ENCODE measurements around the gene TNIK.
"Not testable (repeated sequence)": the region's sequence is repeated elsewhere in the genome, so short reads cannot be mapped to it uniquely, and the experiment has no call there.

The TNIK gene

DNA sequence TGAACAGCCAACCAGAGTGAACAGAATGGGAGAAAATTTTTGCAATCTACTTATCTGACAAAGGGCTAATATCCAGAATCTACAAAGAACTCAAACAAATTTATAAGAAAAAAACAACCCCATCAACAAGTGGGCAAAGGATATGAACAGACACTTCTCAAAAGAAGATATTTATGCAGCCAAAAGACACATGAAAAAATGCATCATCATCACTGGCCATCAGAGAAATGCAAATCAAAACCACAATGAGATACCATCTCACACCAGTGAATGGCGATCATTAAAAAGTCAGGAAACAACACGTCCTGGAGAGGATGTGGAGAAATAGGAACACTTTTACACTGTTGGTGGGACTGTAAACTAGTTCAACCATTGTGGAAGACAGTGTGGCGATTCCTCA, 341.2 kb downstream of the TNIK start:
- H3K27me3 ChIP-seq (ENCODE audit: control insufficient read depth, insufficient read depth, low read length); H3K4me1 ChIP-seq (ENCODE audit: control insufficient read depth, insufficient read depth, low read length); H3K9ac ChIP-seq (ENCODE audit: low read length); H3K4me3 ChIP-seq (ENCODE audit: low read length); H3K9me3 ChIP-seq (ENCODE audit: control insufficient read depth, low read length); H3K36me3 ChIP-seq (ENCODE audit: control insufficient read depth, insufficient read depth, low read length): not testable (repeated sequence)

DNA sequence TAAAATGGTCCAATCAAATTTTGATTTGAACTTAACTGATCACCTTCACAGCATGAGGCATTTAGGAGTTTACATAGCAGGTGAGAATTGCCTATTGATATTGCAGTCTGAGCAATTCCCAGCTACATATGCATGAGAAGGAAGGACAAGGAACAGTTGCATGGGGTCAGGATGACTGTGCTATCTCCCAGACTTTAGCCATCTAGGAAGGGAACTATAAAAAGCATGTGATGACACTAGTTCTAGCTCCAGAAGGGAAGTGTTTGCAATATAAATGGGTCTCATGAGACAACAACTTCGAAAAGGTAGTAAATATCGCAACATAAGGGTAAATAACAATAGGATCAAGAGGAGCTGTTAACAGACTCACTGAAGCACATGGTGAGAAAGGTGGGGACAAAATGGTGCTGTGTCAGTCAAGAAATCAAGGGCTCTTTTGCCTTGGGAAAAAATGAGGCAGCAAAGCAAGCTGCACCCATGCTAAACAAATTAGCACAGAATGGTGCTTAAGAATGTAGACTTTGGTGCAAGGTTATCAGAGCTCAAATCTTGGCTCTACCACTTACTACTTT, 343.3 kb downstream of the TNIK start:
- Histone ChIP-seq H3K4me3 (ENCODE audit: low read length) (no peak overlapping the region), H3K9ac (ENCODE audit: low read length) (no peak overlapping the region), H3K27me3 (ENCODE audit: control insufficient read depth, insufficient read depth, low read length) (no peaks in the 10 kb centered on the region), H3K4me1 (ENCODE audit: control insufficient read depth, insufficient read depth, low read length) (no peaks in the 10 kb centered on the region), H3K9me3 (ENCODE audit: control insufficient read depth, low read length) (no peaks in the 10 kb centered on the region), H3K36me3 (ENCODE audit: control insufficient read depth, insufficient read depth, low read length) (no peaks in the 10 kb centered on the region)

DNA sequence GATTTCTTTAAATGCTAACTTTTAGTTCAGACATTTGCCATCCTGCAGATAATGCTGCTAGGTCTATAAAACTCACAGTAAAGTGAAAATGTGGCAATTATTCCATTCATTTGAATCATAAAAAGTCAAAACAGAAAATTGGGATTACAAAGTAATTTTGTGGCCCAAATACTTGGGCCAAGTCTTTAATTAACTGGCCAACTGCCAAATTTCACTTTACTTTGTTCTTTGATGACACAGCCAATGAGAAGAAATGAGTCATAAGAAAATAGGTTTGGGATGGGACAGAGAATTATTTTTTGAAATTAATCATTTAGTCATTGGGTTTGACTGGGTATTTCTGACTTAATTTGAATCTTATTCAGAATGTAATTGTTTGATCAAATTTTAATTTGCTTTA, 343.8 kb downstream of the TNIK start:
- H3K36me3 ChIP-seq (ENCODE audit: control insufficient read depth, insufficient read depth, low read length), result no peaks in the 10 kb centered on the region
- no peak overlapping the region for H3K9ac ChIP-seq (ENCODE audit: low read length)
- no peaks in the 10 kb centered on the region for H3K9me3 ChIP-seq (ENCODE audit: control insufficient read depth, low read length)
- no peak overlapping the region for H3K4me3 ChIP-seq (ENCODE audit: low read length)
- H3K4me1 ChIP-seq (ENCODE audit: control insufficient read depth, insufficient read depth, low read length), result no peaks in the 10 kb centered on the region
- no peaks in the 10 kb centered on the region for H3K27me3 ChIP-seq (ENCODE audit: control insufficient read depth, insufficient read depth, low read length)

DNA sequence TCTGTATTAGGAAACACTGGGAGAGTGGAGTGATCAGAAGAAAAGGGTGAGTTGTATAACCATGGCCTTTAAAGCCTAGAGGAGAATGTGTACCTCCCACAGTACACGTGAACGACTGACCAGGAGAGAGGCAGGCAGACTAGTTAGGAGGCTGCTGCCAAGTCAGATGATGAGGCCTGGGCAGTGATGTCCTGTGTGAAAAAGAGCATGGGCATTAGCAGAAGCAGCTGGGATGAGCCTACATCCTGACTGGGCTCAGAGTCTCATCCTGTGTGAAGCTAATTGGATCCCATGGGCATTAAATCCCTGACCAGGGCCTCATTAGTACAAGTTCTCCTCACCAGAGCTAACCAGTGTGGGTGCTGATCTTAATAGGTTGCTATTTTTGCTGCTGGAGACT, 344.5 kb downstream of the TNIK start:
- Histone ChIP-seq H3K9ac (ENCODE audit: low read length) (no peak overlapping the region), H3K9me3 (ENCODE audit: control insufficient read depth, low read length) (no peaks in the 10 kb centered on the region), H3K4me1 (ENCODE audit: control insufficient read depth, insufficient read depth, low read length) (no peaks in the 10 kb centered on the region), H3K36me3 (ENCODE audit: control insufficient read depth, insufficient read depth, low read length) (no peaks in the 10 kb centered on the region), H3K4me3 (ENCODE audit: low read length) (no peak overlapping the region), H3K27me3 (ENCODE audit: control insufficient read depth, insufficient read depth, low read length) (no peaks in the 10 kb centered on the region)

DNA sequence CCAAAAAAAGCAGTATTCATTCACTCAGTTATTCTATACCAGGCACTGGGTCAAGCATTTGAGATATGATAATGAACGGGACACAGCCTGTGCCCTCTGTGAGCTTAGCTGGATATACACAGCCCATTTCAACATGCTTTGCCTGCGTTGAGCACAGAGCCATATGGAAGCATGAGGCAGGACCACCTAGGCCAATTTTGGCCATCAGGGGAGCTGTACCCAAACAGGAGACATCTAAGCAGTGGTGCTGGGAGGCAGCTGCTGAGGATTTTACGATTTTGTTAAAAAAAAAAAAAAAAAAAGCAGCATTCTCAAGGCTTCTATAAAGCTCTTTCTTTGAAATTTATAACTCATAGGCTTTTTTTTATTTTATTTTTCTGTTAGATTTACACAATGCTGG, 346.5 kb downstream of the TNIK start:
- Histone ChIP-seq H3K4me1 (ENCODE audit: control insufficient read depth, insufficient read depth, low read length) (no peaks in the 10 kb centered on the region), H3K36me3 (ENCODE audit: control insufficient read depth, insufficient read depth, low read length) (no peaks in the 10 kb centered on the region), H3K9ac (ENCODE audit: low read length) (no peak overlapping the region), H3K27me3 (ENCODE audit: control insufficient read depth, insufficient read depth, low read length) (no peaks in the 10 kb centered on the region), H3K9me3 (ENCODE audit: control insufficient read depth, low read length) (no peaks in the 10 kb centered on the region), H3K4me3 (ENCODE audit: low read length) (no peak overlapping the region)

DNA sequence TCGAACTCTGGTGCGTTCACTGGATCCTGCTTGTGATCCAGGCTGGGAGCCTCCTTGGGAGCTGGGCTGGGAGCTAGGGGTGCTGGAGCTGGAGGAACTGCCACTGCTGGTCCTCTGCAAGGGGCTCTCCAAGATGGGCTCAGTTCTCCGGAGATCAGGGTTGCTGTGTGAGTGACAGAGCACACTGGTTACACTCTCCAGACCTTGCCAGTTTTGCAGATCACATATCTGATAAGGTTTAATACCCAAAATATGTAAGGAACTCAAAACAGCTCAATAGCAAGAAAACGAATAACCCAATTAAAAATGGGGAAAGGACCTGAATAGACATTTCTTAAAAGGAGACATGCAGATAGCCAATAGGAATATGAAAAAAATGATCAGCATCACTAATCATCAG, 349.5 kb downstream of the TNIK start:
- Histone ChIP-seq H3K36me3 (ENCODE audit: control insufficient read depth, insufficient read depth, low read length) (no peaks in the 10 kb centered on the region), H3K9ac (ENCODE audit: low read length) (no peak overlapping the region), H3K9me3 (ENCODE audit: control insufficient read depth, low read length) (no peaks in the 10 kb centered on the region), H3K27me3 (ENCODE audit: control insufficient read depth, insufficient read depth, low read length) (no peaks in the 10 kb centered on the region), H3K4me1 (ENCODE audit: control insufficient read depth, insufficient read depth, low read length) (no peaks in the 10 kb centered on the region), H3K4me3 (ENCODE audit: low read length) (no peak overlapping the region)

DNA sequence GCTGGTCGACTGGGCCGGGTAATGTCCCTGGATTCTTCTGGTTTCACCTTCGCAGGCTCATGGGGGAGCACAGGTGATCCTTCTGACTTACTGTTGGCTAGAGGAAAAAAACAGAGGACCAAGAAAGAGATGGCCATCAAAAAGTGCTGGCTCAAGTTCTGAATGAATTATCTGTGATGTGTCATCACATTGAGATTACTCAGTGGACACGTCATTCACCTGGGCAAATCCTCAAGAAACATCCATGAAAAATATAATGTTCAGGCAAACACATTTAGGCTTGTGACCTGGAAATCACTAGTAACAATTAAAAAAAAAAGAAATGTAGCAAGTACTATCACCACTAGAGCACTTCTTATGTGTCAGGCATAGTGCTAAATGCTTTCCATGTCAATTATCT, 352.1 kb downstream of the TNIK start:
- no peaks in the 10 kb centered on the region for H3K27me3 ChIP-seq (ENCODE audit: control insufficient read depth, insufficient read depth, low read length)
- no peaks in the 10 kb centered on the region for H3K36me3 ChIP-seq (ENCODE audit: control insufficient read depth, insufficient read depth, low read length)
- H3K9me3 ChIP-seq (ENCODE audit: control insufficient read depth, low read length), result no peaks in the 10 kb centered on the region
- no peaks in the 10 kb centered on the region for H3K4me1 ChIP-seq (ENCODE audit: control insufficient read depth, insufficient read depth, low read length)
- no peak overlapping the region for H3K4me3 ChIP-seq (ENCODE audit: low read length)
- no peak overlapping the region for H3K9ac ChIP-seq (ENCODE audit: low read length)

DNA sequence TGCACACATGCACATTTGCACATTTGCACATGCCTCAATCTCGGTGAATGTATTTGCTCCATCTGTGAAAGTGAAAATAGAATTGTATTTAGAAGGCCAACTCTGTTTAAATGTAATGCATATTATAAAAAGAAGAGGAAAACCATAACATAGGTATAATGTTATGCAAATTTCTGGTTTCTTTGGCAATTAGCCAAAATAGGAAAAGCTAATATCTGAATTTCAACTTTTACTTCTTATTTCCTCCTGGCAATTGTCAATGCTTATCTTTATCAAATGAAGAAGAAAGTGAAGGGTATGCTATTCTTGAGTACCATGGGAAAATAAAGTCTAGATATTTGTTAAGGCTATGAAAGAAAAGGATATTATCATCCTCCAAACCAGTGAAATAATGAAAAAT, 357.0 kb downstream of the TNIK start:
- Histone ChIP-seq H3K27me3 (ENCODE audit: control insufficient read depth, insufficient read depth, low read length) (no peaks in the 10 kb centered on the region), H3K9ac (ENCODE audit: low read length) (no peak overlapping the region), H3K4me1 (ENCODE audit: control insufficient read depth, insufficient read depth, low read length) (no peaks in the 10 kb centered on the region), H3K36me3 (ENCODE audit: control insufficient read depth, insufficient read depth, low read length) (no peaks in the 10 kb centered on the region), H3K9me3 (ENCODE audit: control insufficient read depth, low read length) (no peaks in the 10 kb centered on the region), H3K4me3 (ENCODE audit: low read length) (no peak overlapping the region)

DNA sequence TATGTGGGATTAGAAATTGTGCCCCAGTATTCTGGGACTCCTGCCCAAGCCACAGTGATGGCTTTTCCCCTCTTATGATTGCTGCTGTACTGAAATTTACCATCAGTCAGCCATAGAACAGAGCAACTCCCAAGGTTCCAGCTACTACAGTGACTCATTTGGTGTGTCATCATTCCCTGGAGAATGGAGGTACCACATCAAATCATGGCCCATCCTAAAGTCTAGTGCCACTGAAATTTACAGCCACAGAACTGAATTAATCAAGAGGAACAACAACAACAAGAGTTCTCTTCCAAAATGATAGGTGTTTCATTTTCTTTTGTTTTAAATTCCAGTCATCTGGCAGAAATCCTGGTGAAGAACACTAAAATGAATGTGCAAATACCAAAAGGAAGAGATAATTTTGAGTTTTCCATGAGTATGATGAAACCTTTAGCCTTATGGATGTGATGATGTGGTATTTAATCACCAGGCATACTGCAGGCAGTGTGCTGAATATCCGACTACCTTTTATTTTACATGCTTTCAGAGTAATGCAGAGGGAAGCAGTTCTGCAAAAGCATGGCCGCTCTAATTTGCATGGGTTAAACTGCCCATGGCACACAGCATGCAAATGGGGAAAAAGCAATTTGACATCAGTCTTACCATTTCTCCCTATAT, 358.1 kb downstream of the TNIK start:
- H3K9ac ChIP-seq (ENCODE audit: low read length), result no peak overlapping the region
- no peak overlapping the region for H3K4me3 ChIP-seq (ENCODE audit: low read length)
- H3K27me3 ChIP-seq (ENCODE audit: control insufficient read depth, insufficient read depth, low read length), result no peaks in the 10 kb centered on the region
- H3K9me3 ChIP-seq (ENCODE audit: control insufficient read depth, low read length), result no peaks in the 10 kb centered on the region
- no peaks in the 10 kb centered on the region for H3K36me3 ChIP-seq (ENCODE audit: control insufficient read depth, insufficient read depth, low read length)
- H3K4me1 ChIP-seq (ENCODE audit: control insufficient read depth, insufficient read depth, low read length), result no peaks in the 10 kb centered on the region

DNA sequence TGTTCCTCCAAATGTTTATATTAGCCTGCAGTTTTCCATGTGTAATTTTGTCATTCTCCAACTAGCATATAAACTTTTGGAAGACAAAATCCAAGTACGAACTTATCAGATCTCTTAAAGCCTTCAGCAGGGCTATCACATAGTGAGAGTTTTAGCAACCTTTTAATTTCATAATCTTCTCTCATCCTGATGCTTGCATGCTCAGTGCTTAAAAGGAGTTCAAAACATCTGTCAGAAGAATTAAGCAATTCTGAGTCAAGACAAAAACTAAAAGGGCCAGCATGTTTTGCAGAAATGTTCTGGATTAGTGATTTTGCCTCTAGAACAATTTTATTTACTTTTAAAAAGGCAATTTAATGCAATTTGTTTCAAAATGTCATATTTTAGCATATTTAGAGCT, 360.3 kb downstream of the TNIK start:
- Histone ChIP-seq H3K27me3 (ENCODE audit: control insufficient read depth, insufficient read depth, low read length) (no peaks in the 10 kb centered on the region), H3K36me3 (ENCODE audit: control insufficient read depth, insufficient read depth, low read length) (no peaks in the 10 kb centered on the region), H3K4me3 (ENCODE audit: low read length) (no peak overlapping the region), H3K9me3 (ENCODE audit: control insufficient read depth, low read length) (no peaks in the 10 kb centered on the region), H3K4me1 (ENCODE audit: control insufficient read depth, insufficient read depth, low read length) (no peaks in the 10 kb centered on the region), H3K9ac (ENCODE audit: low read length) (no peak overlapping the region)

DNA sequence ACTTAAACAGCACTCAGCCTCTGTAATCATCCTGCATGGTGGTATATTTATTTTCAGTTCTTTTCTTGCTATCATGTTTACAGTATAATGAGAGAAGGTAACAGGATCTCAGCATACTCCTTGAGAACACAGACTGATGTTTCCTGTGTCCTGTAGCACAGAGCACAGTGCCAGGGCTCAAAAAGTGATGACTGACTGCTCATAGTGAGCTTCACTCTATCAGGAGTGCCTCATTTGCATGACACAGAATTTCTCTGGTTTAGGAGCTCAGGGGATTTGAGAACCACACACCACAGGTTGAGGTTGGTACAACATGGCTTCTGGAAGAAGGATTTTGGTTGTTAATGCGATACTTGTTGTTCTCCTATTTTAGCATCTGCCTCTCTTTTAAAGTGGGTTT, 365.1 kb downstream of the TNIK start:
- H3K4me3 ChIP-seq (ENCODE audit: low read length), result no peak overlapping the region
- no peaks in the 10 kb centered on the region for H3K36me3 ChIP-seq (ENCODE audit: control insufficient read depth, insufficient read depth, low read length)
- H3K9ac ChIP-seq (ENCODE audit: low read length), result no peak overlapping the region
- no peaks in the 10 kb centered on the region for H3K27me3 ChIP-seq (ENCODE audit: control insufficient read depth, insufficient read depth, low read length)
- H3K4me1 ChIP-seq (ENCODE audit: control insufficient read depth, insufficient read depth, low read length), result no peaks in the 10 kb centered on the region
- no peaks in the 10 kb centered on the region for H3K9me3 ChIP-seq (ENCODE audit: control insufficient read depth, low read length)

DNA sequence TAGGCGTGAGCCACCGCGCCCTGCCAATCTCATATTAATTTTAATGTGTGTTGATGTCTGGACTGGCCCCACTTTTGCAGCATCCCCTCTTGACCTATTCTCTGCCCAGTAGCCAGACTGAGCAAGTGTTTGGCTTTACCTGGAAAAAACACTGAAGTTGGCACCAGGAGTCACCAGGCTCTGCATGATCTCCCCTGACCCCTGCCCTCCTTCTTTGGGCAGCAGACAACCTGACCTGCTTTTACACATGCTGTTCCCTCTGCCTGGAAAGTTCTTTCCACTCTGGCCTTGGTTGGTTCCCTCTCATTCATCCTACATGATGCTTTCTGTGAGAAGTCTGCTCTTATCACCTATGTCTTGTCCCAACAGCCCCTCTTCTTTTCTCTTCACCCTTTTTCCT, 365.8 kb downstream of the TNIK start:
- Histone ChIP-seq H3K36me3 (ENCODE audit: control insufficient read depth, insufficient read depth, low read length) (no peaks in the 10 kb centered on the region), H3K4me1 (ENCODE audit: control insufficient read depth, insufficient read depth, low read length) (no peaks in the 10 kb centered on the region), H3K27me3 (ENCODE audit: control insufficient read depth, insufficient read depth, low read length) (no peaks in the 10 kb centered on the region), H3K9me3 (ENCODE audit: control insufficient read depth, low read length) (no peaks in the 10 kb centered on the region), H3K4me3 (ENCODE audit: low read length) (no peak overlapping the region), H3K9ac (ENCODE audit: low read length) (no peak overlapping the region)

DNA sequence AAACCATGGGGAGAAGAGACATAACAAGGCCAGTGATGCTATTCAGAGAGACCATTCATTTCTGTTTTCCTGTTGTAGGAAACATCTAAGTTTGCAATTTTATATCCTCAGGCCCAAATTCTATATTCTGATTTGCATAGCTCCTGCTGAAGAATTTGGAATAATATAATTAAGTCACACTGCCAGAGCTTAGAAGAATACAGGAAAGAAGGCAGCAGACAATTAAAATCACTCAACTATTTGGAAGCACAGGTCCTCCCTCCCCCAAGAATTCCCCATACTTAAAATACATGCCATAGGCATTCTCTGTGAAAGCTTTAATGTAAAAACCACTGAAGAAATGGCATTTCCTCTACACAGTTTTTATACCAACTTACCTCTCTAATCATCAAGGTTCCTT, 366.7 kb downstream of the TNIK start:
- Histone ChIP-seq H3K9me3 (ENCODE audit: control insufficient read depth, low read length) (no peaks in the 10 kb centered on the region), H3K4me3 (ENCODE audit: low read length) (no peak overlapping the region), H3K36me3 (ENCODE audit: control insufficient read depth, insufficient read depth, low read length) (no peaks in the 10 kb centered on the region), H3K27me3 (ENCODE audit: control insufficient read depth, insufficient read depth, low read length) (no peaks in the 10 kb centered on the region), H3K9ac (ENCODE audit: low read length) (no peak overlapping the region), H3K4me1 (ENCODE audit: control insufficient read depth, insufficient read depth, low read length) (no peaks in the 10 kb centered on the region)

All from mucosa of stomach (tissue), 1 donor.